K562 (cell line): ENCODE measurements around the gene OST4. TPM values are rescaled to one million over a fixed set of nuclear protein-coding genes. Genes with fewer than 3 reads are reported as not detected.

ENCODE experiments used
- BRD9 ChIP-seq: fragments of 450-650 bp; IDR thresholded peaks from 2 replicates; pipeline ENCODE4 v1.6.1; 2018; ENCODE audit warnings: low read depth; ENCODE audit not compliant: partially characterized antibody
- CCNT2 ChIP-seq: IDR thresholded peaks from 2 replicates; pipeline ENCODE4 v1.6.1; 2011; ENCODE audit warnings: borderline replicate concordance, low read depth, mild to moderate bottlenecking, moderate library complexity, mixed read lengths, low read length; ENCODE audit not compliant: insufficient read length; ENCODE audit errors: extremely low read depth
- CHCHD3 ChIP-seq: fragments of 250-450 bp; sonication (Bioruptor Pico); IDR thresholded peaks from 2 replicates; pipeline ENCODE4 v2.1.2; 2022; ENCODE audit warnings: mild to moderate bottlenecking
- CREM ChIP-seq: IDR thresholded peaks from 2 replicates; pipeline ENCODE4 v1.6.1; 2014; ENCODE audit warnings: antibody characterized with exemption, low read depth
- EWSR1 ChIP-seq: fragments of 450-650 bp; IDR thresholded peaks from 2 replicates; pipeline ENCODE4 v1.6.1; 2018; ENCODE audit warnings: borderline replicate concordance, mild to moderate bottlenecking, low read depth, moderate library complexity; ENCODE audit not compliant: partially characterized antibody
- FOXK2 ChIP-seq, 2 experiments: fragments of 450-650 bp; IDR thresholded peaks in 1 of 2; conservative IDR thresholded peaks in 1 of 2; 2 replicates each; pipeline ENCODE4 v1.6.1; 2016; ENCODE audit warnings: low read depth in 2 of 2, mild to moderate bottlenecking in 1 of 2
- HDAC8 ChIP-seq: fragments of 450-650 bp; IDR thresholded peaks from 2 replicates; pipeline ENCODE4 v1.6.1; 2016; ENCODE audit warnings: mild to moderate bottlenecking, missing genetic modification characterization, moderate library complexity, missing compliant biosample characterization
- MYC ChIP-seq, 2 experiments: fragments of 250-450 bp in 1 of 2; sonication (Bioruptor Pico) in 1 of 2; IDR thresholded peaks; 2 replicates each; pipeline versions ENCODE4 v1.5.1 to v1.6.1; 2012 to 2021; ENCODE audit warnings: low read depth in 2 of 2, borderline replicate concordance in 1 of 2, improper control_type of control experiment in 1 of 2, low read length in 1 of 2, mild to moderate bottlenecking in 1 of 2, moderate library complexity in 1 of 2
- NCOA1 ChIP-seq: fragments of 450-650 bp; IDR thresholded peaks from 2 replicates; pipeline ENCODE4 v1.6.1; 2016; ENCODE audit warnings: low read depth
- POLR2AphosphoS2 ChIP-seq: IDR thresholded peaks from 2 replicates; pipeline ENCODE4 v1.6.1; 2012; ENCODE audit warnings: low read length, improper control_type of control experiment
- RBM22 ChIP-seq: fragments of 200-400 bp; formaldehyde crosslinking; IDR thresholded peaks from 2 replicates; pipeline ENCODE4 v1.6.1; 2018; ENCODE audit warnings: low read length, low read depth; ENCODE audit not compliant: poor library complexity, severe bottlenecking
- SP1 ChIP-seq: sonication (generic); formaldehyde crosslinking; IDR thresholded peaks from 2 replicates; pipeline ENCODE4 v1.8.1; 2022; ENCODE audit warnings: mild to moderate bottlenecking, missing genetic modification reagents
- TAL1 ChIP-seq: fragments of 450-650 bp; IDR thresholded peaks from 2 replicates; pipeline ENCODE4 v1.6.1; 2016; ENCODE audit warnings: mild to moderate bottlenecking
- UBTF ChIP-seq, 2 experiments: IDR thresholded peaks; 2 replicates each; pipeline ENCODE4 v1.6.1; 2012; ENCODE audit warnings: improper control_type of control experiment in 2 of 2, low read depth in 2 of 2, low read length in 2 of 2, borderline replicate concordance in 1 of 2
- ZNF253 ChIP-seq: fragments of 250-450 bp; sonication (Bioruptor Pico); conservative IDR thresholded peaks from 2 replicates; pipeline ENCODE4 v1.6.1; 2021; ENCODE audit warnings: mild to moderate bottlenecking
- ZNF431 ChIP-seq: sonication (generic); formaldehyde crosslinking; IDR thresholded peaks from 2 replicates; pipeline ENCODE4 v1.8.0; 2022; ENCODE audit warnings: mild to moderate bottlenecking, missing genetic modification reagents
- ZNF57 ChIP-seq: fragments of 450-650 bp; formaldehyde crosslinking; IDR thresholded peaks from 2 replicates; pipeline ENCODE4 v1.4.0; 2020; ENCODE audit warnings: mild to moderate bottlenecking, moderate library complexity
- ZNF778 ChIP-seq: fragments of 450-650 bp; formaldehyde crosslinking; IDR thresholded peaks from 2 replicates; pipeline ENCODE4 v1.4.0; 2020; ENCODE audit warnings: mild to moderate bottlenecking, moderate library complexity
- polyA plus RNA-seq, 8 experiments: library from polyadenylated mRNA; depleted of rRNA in 4 of 8; stranded (reverse) in 5 of 8; unstranded in 3 of 8; fragments of >200 nt; fragmentation: Nextera tagmentation in 2 of 8; fragmentation: Illumina TruSeq in 1 of 8; extraction: Ambion mirVana in 2 of 8; extraction: Trizol in 1 of 8; gene quantifications; 2 replicates each; pipeline versions ENCODE4 v1.2.1 to v1.2.3, GENCODE V29; 2011 to 2014; ENCODE audit warnings: inconsistent platforms in 1 of 8, missing spikeins in 1 of 8
- total RNA-seq, 7 experiments: library from RNA; depleted of rRNA in 6 of 7; stranded (reverse); fragments of >200 nt in 6 of 7; fragmentation: Illumina TruSeq in 2 of 7; extraction: Trizol in 2 of 7; gene quantifications; 2 replicates each; pipeline versions ENCODE4 v1.2.1 to v1.2.3, GENCODE V29; 2011 to 2021; ENCODE audit warnings: low replicate concordance in 1 of 7
- TF ChIP-seq, protein P1 (sequence below): fragments of 450-650 bp; IDR thresholded peaks from 2 replicates; pipeline ENCODE4 v1.6.1; 2014; ENCODE audit warnings: low read depth, mild to moderate bottlenecking, moderate library complexity, borderline replicate concordance
- TF ChIP-seq, protein P2 (sequence below): fragments of 450-650 bp; IDR thresholded peaks from 2 replicates; pipeline ENCODE4 v1.7.1; 2018; ENCODE audit warnings: mild to moderate bottlenecking, low read depth; ENCODE audit not compliant: partially characterized antibody

The OST4 gene
- total and polyA plus RNA-seq, 9 of the 15 experiments (the other 6 are each of a cell fraction or from before 2014, with no cell fraction given) = 186 to 1,155 (median 355) TPM

- TF ChIP-seq HDAC8 (tag) (peak; percentile 77; the same call in 1 of the 2 replicates), TAL1 (peak; percentile 58), RBM22 (no peak), CCNT2 (no peak), UBTF (IDR thresholded peaks at IDR 0.05; ENCODE audit: borderline replicate concordance in 1 of 2, low read depth in 2 of 2, low read length in 2 of 2) (0 out of 4 replicates have a peak, but pooled peaks have one; percentile 14 to 34), POLR2AphosphoS2 (no peak), ZNF778 (CRISPR knock-in tag) (no peak), BRD9 (peak; percentile 24), CREM (peak; percentile 66; the same call in 1 of the 2 replicates), SP1 (CRISPR knock-in tag) (no peak), EWSR1 (no peak), ZNF57 (CRISPR knock-in tag) (no peak), FOXK2 (conservative IDR thresholded peaks at IDR 0.05 in 1 of 2, IDR thresholded peaks at IDR 0.05 in 1 of 2; ENCODE audit: low read depth in 2 of 2) (no peak), ZNF253 (no peak), CHCHD3 (no peak), ZNF431 (CRISPR knock-in tag) (no peak), MYC (IDR thresholded peaks at IDR 0.05; ENCODE audit: low read depth, low read length) (peak; percentile 97), MYC (CRISPR knock-in tag; IDR thresholded peaks at IDR 0.05; ENCODE audit: borderline replicate concordance, low read depth) (peak; percentile 84), NCOA1 (peak; percentile 46; the same call in 1 of the 2 replicates)
- TF ChIP-seq, protein P1, sequence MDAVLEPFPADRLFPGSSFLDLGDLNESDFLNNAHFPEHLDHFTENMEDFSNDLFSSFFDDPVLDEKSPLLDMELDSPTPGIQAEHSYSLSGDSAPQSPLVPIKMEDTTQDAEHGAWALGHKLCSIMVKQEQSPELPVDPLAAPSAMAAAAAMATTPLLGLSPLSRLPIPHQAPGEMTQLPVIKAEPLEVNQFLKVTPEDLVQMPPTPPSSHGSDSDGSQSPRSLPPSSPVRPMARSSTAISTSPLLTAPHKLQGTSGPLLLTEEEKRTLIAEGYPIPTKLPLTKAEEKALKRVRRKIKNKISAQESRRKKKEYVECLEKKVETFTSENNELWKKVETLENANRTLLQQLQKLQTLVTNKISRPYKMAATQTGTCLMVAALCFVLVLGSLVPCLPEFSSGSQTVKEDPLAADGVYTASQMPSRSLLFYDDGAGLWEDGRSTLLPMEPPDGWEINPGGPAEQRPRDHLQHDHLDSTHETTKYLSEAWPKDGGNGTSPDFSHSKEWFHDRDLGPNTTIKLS = peak; percentile 72
- TF ChIP-seq, protein P2, sequence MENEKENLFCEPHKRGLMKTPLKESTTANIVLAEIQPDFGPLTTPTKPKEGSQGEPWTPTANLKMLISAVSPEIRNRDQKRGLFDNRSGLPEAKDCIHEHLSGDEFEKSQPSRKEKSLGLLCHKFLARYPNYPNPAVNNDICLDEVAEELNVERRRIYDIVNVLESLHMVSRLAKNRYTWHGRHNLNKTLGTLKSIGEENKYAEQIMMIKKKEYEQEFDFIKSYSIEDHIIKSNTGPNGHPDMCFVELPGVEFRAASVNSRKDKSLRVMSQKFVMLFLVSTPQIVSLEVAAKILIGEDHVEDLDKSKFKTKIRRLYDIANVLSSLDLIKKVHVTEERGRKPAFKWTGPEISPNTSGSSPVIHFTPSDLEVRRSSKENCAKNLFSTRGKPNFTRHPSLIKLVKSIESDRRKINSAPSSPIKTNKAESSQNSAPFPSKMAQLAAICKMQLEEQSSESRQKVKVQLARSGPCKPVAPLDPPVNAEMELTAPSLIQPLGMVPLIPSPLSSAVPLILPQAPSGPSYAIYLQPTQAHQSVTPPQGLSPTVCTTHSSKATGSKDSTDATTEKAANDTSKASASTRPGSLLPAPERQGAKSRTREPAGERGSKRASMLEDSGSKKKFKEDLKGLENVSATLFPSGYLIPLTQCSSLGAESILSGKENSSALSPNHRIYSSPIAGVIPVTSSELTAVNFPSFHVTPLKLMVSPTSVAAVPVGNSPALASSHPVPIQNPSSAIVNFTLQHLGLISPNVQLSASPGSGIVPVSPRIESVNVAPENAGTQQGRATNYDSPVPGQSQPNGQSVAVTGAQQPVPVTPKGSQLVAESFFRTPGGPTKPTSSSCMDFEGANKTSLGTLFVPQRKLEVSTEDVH = no peak
Measured at GRCh38 chr2:27092696-27093429, 21.4 kb upstream of the OST4 start (continued).
